NCI-H1417 treated with DMSO at 0.1 percent for 48 hours (cell line): ENCODE measurements around the gene MOV10L1.
"Not testable (repeated sequence)": the region's sequence is repeated elsewhere in the genome, so short reads cannot be mapped to it uniquely, and the experiment has no call there.

Experiments
- DNase-seq: peaks from one replicate; lab custom pipeline; 2025; lab: John Stamatoyannopoulos, UW

MOV10L1 gene

DNA sequence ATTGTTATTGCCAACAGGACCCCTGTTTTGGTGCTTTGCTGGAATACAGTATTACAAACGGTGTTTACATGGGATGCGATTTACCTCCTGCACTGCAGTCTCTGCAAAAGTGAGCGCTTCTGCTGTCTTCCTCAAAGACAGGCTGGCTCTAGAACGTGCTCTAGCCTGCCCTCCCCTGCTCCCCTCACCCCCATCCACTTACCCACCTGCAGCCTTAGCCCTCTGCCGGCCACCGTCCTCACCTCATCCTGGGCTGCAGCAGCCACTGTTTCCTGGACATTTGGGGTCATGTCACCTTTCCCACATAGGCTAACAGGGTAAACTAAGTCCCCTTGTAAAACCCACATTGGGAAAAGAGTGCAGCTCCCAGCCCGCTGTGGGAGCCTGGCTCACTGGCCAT is 71.1 kb downstream of the MOV10L1 start:
- DNase-seq = no peak

DNA sequence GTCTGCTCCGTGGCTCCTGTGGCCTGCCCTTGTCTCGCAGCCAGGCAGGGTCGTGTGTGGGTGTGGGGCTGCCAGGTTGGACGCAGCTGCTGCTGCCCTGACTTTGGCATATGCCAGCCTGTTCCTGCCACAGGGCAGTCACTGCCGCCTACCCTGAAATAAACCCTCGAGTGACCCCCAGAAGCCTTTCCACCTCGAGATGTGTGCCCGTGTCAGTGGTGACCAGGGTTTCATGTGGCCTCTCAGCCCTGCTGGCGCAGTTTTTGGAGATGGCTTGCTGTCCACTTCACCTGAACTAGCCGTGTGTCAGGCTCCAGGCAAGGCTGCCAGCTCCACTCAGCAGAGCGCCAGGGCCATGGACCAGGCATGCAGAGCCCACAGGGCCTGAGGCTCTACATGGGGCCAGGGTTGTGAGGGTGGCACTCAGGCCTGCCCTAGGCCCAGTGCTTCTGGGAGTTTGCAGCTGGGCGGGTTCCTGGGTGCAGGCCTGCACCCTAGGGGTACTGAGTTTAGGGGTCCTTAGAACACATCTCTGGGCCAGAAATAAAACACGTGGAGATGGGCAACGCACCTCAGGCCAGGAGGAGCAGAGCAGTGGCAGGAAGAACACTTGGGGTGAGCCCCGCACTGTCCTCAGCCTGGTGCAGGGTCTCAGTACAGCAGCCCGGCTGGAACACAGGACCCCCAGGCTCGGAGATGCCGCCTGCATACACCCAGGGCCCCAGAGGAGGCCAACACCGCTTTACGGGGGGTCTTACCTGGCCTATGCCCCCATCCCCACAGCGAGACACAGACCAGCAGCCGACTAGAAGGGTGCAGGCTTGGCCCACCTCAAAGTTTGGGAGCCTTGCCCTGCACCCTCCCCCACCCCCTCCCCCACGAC is 71.9 kb downstream of the MOV10L1 start:
- no peak for DNase-seq

DNA sequence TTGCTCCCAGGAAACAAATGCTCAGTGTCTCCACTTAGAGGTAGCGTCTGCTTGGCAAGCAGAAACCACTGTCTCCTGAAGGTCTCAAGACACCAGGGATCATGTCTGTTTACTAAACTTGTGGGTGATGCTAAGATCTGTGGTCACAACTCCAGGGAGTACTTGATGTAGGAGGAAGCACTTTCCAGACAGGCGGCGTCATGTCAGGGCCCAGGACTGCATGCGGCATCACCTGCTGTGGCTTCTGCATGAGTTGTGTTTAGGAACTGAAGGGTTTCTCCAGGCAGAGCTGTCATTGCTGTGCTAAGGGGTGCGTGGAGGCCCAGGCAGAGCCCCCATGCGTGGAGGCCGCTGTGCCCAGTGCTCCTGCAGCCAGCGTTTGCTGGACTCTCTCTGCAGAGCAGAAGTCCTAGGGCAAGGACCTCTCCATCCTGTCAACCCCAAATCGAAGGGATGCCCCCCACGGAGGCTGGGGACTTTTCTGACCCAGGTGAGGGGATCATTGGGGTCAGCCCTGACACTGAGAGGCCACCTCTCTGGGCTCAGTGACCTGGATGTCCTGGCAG is 72.7 kb downstream of the MOV10L1 start:
- no peak for DNase-seq

DNA sequence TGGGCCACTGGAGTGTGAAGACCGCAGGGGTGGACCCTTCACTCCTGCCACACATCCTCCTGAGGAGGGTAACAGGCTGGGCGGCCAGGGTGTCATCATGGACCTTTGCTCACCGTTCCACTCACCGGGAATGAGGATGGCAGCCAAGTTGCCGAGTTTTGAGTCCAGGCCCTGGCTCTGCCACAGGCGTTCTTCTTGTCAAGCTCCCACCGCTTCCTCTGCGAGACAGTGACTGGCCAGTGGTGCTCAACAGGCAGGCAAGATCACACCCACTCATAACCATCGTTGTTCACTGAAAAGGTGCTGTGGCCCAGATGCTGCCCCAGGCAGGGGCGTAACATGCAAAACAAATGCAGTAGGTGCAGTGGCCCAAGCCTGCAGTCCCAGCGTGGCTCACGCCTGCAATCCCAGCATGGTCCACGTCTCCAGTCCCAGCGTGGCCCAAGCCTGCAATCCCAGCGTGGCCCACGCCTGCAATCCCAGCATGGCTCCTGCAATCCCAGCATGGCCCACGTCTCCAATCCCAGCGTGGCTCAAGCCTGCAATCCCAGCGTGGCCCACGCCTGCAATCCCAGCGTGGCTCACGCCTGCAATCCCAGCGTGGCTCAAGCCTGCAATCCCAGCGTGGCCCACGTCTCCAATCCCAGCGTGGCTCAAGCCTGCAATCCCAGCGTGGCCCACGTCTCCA is 75.8 kb downstream of the MOV10L1 start:
- no peak for DNase-seq

DNA sequence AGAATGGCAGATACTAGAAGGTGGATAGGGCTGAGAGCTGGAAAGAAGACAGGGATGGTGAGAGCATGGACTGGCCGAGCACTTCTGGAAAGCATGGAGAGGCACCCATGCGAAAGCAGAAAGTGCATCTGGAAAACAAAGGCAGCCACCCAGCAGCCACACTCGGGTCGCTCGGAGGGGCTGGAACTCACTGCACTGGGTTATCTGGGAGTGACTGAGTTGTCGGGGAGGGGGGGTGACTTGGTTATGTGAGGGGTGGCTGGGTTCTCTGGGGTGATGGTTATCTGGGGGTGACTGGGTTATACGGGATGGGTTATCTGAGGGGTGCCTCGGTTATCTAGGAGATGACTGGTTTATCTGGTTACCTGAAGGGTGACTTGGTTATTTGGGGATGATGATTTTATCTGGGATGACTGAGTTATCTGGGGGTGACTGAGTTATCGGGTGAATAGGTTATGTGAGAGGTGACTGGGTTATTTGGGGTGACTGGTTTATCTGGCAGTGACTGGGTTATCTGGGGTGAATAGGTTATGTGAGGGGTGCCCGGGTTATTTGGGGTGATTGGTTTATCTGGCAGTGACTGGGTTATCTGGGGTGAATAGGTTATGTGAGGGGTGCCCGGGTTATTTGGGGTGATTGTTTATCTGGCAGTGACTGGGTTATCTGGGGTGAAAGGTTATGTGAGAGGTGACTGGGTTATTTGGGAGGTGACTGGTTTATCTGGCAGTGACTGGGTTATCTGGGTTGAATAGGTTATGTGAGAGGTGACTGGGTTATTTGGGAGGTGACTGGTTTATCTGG is 78.1 kb downstream of the MOV10L1 start:
- DNase-seq = no peak

DNA sequence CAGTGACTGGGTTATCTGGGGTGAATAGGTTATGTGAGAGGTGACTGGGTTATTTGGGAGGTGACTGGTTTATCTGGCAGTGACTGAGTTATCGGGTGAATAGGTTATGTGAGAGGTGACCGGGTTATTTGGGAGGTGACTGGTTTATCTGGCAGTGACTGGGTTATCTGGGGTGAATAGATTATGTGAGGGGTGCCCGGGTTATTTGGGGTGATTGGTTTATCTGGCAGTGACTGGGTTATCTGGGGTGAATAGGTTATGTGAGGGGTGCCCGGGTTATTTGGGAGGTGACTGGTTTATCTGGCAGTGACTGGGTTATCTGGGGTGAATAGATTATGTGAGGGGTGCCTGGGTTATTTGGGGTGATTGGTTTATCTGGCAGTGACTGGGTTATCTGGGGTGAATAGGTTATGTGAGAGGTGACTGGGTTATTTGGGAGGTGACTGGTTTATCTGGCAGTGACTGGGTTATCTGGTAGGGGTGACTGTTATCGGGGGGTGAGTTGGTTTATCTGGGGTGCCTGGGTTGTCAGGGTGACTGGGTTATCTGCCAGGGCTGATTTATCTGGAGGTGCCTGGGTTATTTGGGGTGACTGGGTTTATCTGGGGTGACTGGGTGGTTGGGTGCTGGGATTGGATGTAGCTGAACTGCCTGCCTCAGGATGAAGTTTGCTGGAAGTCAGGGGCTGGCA is 78.8 kb downstream of the MOV10L1 start:
- not testable (repeated sequence) for DNase-seq

DNA sequence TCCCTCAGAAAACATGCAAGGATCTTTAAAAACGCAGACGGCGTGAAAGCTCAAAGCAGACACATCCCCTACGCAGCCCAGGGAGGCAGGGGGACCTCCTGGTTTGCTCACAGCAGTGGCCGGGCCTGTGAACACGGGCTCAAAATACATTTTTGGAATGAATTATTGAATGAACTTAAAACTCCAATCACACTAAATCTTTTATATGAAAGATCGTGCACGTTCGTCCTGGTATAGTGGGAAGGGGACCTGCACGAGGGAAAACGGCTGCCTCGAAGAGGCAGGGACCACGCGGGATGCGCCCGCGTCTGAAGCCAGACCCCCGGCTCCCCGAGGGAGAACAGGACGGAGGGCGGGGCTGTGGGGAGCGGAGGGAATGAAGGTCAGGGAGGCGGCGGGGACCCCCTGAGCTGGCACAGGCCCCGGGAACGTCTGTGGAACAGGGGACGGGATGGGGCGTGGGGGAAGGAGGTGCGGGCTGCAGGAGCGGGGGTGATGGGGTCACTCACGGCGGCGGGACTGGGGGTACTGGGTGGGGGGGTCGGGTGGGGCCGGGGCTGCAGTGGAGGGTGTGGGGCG is 79.5 kb downstream of the MOV10L1 start:
- no peak for DNase-seq

DNA sequence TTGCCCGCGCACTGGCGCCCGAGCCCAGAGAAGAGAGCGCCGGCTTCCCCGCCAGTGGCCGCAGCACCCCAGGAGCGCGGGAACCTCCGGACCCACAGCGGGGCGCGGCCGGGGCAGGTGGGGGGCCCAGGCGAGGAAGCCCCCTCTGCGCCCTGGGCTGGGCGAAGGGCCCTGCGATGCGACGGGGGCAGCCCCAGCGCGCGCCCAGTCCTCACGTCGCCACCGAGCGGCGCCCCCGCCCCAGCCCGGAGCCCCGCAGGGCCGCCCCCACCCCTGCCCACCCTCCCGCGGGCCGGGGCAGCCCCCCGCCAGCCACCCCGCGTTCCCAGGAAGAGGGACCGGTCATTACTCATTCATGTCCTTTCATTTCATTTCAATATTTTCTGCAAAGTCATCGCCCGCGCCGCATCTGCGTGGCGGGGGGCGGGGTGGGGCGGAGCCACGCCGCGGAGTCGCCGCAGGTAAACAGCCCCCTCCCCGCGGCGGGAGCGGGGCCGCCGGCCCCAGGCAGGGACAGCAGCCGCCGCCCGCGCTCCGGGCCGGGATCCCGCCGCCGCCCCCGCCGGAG is 80.1 kb downstream of the MOV10L1 start:
- DNase-seq = no peak

DNA sequence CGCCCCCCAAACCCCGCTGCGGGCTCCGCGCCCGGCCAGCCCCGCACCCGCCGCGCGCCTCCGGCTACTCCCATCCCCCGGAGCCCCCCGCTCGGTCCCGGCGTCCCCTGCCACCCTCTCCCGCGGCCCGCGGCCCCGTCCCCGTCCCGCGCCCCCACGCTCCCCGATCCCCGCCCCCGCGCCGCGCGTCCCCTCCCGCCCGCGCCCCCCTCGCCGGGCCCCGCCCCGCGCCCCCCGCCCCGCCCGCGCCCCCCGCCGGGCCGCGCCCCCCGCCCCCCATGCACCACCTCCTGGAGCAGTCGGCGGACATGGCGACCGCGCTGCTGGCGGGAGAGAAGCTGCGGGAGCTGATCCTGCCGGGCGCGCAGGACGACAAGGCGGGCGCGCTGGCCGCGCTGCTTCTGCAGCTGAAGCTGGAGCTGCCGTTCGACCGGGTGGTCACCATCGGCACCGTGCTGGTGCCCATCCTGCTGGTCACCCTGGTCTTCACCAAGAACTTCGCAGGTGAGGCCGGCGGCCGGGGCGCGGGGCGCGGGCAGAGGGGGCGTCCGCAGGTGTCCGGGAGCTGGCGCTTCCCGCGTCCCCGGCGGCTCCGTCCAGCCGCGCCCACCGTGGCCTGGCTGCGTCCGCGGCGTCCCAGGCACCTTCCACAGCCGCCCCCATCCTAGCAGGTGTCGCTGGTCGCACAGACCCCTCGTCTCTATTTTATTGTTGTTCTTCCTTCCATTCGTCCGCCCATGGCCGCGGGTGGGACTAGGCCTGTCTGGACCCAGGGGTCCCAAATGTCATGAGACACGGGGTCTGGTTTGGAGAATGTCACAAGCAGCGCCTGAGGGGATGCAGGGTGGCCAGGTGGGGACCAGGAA is 80.9 kb downstream of the MOV10L1 start, which contains the start of gene PANX2:
Gene PANX2, plus strand, starts transcription at position 279 of the 866 bp plus-strand sequence. Its CDS starts 0 bp downstream, at position 279.
- DNase-seq = no peak

DNA sequence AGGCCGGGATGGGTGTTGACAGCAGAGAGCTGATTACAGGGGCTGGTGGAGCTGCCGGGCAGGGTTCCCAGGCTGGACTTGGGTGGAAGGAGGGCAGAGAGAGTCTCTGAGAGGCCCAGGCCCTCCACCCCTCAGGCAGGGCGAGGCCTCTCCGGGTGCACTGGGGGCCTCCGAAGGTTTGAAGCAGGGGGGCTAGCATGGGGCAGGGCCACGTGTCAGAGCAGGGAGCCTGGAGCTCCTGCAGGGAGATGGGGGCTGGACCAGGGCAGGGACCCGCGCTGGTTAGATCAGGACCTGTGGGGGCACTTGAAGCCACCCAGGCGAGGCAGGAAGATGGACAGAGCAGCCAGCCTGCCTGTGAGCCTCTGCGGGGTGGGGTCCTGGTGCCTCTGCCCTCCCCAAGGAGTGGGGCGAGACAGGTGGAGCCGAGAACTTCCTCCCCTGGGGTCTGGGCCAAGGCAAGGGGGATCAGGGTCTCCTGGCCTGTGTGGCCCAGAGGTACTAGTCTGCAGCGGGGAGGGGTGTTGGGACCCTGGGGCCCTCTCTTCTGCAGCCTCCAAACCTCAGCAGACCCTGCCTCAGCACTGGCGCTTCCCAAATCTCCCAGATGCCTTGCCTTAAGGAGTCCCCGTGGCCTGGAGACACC is 81.6 kb downstream of the MOV10L1 start:
- no peak for DNase-seq

DNA sequence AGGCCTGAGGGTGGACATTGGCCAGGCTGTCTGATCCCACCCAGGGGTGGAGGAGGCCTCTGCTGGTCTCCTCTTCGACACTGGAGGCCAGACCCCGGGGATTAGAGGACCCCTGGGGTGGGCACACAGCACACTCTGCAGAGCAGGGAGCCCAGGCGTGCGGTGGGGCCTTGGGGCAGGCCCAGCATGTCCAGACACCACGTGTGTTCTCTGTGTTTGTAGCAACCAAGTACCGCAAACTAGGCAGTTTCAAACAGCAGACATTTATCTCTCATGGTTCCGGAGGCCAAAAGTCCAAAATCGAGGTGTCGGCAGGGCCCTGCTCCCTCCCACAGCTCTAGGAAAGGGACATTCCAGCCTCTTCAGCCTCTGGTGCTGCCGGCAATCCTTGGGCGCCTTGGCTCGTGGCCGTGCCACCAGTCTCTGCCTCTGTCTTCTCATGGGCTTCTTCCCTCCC is 82.2 kb downstream of the MOV10L1 start:
- no peak for DNase-seq

DNA sequence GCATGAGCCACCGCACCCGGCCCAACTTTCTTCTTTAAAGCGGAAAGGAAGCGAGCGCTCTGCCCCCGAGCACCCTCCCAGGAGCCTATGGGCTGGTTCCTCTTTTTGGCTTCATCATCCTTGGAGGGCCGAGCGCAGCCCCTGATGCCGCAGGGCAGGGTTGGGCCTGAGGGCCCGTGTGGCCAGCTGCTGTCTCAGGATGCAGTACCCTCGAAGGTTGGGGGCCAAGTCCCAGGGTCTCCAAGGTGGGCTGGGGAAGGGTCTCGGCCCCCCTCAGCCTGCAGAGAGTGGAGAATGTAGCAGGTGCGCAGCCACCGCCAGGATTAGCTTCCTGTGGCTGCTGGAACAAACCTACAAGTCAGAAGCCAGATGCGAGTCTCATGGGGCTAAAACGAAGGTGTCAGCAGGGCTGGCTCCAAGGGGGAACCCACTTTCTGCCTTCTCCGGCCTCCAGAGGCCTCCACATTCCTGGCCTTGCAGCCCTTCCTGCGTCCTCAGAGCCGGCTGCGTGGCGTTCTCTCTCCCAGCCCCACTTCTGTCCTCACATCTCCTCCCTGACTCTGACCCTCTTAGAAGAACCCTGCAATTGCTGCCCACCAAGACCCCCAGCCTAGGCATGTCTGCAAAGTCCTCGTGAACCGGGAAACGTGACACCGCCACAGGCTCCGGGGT is 83.6 kb downstream of the MOV10L1 start:
- DNase-seq = no peak

DNA sequence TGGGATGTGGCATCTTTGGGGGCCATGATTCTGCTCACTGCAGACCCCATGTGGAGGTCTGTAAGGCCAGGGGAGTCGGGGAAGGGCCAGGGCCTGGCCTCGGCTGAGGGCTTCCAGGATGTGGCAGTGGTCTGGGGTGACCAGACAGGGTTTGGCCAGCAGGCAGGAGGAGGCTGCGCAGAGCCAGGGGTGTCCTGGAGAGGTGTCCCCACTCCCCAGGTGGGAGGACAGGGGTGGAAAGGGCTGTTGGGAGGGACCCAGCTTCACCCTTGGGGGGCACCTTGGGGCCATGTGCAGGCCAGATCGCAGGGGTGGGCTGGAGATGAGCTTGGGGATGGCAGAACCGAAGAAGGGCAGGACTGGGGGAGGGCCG is 84.2 kb downstream of the MOV10L1 start:
- no peak for DNase-seq

DNA sequence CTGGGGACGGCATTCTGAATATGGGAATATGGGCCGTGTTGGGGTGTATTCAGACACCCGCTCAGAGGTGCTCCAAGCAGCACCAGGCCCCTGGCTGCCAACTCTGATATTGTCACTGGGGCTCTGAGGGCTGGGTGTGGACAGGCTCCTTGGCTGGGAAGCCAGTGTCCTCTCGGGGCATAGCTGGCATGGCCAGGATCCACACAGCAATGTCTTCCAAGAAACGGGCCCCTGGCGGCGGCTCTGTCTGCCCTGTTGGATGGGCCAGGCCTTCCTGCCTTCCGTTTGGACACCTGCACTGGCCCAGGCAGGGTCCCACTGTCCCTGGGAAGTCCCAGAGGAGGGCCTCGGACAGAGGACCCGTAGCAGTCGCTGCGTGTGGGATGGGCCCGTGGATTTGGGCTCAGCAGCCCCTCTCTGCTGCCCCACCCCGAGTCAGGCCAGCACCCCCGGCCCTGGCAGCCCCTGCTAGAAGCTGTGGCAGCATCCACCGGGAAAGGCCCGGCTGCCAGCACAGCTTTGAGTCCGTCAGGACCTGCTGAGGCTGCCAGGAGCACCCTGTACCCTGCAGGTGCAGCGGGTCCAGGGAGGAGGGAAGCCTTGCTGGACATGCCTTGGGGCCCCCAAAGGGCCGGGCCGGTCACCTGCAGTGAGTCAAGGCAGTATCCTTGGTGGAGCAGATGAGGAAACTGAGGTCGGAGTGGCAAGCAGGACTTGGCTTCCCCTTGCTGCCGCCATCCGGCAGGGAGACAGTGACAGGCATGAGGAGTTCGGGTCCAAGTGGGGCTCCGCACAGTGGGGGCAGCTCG is 84.8 kb downstream of the MOV10L1 start:
- no peak for DNase-seq

DNA sequence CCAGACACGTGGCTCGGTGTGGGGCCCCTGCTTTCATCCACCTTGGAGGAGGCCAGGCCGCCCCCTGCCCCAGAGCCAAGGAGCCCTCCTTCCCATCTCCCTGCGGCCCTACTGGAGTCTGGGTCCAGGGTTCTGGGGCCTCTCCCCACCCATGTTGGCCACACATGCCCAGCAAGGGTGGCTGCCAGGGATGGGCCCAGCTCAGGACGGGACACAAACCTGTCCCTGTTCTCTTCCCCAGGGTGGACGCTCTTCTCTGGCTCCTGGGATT is 85.3 kb downstream of the MOV10L1 start:
- no peak for DNase-seq

DNA sequence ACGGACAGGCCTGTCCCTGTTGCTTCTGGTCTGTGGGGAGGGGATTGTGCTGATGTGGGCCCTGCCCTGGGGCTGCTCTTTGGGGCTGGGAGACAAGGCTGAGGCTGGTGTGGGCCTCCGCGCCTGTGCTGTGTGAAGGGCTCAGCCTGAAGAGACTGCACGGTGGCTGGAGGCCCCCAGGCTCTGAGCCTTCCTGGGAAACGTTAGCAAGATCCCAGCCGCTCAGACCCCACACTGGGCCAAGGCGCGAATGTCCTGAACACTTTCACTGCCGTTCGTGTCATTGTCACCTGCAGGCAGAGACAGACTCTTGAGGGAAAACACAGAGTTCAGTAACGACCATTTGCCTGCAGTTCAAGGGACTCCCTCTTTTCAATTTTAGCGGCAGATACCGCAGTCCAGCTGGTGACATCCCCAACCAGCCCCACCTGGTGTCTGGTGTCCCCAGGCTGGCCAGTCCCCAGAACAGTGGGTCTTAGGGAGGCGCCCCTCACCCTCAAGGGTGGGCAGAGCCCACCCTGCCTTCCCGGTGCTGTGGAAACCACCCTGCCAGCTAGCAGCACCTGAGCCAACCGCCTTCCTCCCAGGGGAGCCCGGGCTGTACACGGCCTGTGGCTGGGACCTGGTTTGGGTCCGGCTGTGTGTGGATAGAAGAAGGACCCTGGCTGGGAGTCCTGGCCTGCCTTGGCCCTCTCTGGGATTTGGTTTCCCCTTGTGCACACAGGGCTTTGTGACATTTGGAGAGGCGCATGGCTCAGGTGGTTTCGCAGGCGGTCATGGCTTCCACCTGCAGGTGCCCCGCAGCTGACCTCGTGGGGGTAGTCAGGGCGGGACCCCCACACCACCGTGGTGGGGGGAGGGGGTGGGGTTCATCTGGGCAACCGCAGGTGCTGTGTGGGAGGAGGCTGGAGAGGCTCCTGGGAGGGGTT is 86.4 kb downstream of the MOV10L1 start:
- no peak for DNase-seq
